HG03066 (cell line): ENCODE measurements around the gene PARD3.
A peak's percentile ranks its signal among the peaks of the same experiment; 100 is the strongest.

ENCODE experiments used
- ATAC-seq: cut with Tn5 transposase; IDR thresholded peaks from one replicate; pipeline ENCODE4 v1.9.1; 2021; ENCODE audit warnings: low read depth; ENCODE audit not compliant: unreplicated experiment

The PARD3 gene

GRCh38 chr10:34698248-34698831 is 116.8 kb downstream of the PARD3 start:
- ATAC-seq: no peak

GRCh38 chr10:34697351-34698247 is 117.5 kb downstream of the PARD3 start:
- no peak for ATAC-seq

DNA sequence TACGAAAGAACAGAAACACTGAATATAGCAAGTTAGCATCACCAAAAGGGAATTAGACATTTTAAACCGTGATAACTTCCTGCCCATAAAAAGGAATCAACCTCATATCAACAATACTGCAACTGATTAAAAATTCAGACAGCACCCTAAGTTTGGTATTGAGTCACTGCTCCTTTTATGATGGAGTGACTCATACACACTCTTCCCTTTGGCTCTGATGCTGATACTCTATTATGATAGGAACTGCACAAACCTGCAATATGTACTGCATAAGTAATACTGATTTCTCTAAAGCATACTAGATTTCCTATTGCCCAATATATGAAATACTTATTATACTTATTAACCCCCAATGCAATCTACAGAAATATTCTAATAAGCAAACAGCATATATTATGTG is 118.7 kb downstream of the PARD3 start:
- no peak for ATAC-seq

- no peak for ATAC-seq
Measured at GRCh38 chr10:34690383-34691049, 124.6 kb downstream of the PARD3 start.

DNA sequence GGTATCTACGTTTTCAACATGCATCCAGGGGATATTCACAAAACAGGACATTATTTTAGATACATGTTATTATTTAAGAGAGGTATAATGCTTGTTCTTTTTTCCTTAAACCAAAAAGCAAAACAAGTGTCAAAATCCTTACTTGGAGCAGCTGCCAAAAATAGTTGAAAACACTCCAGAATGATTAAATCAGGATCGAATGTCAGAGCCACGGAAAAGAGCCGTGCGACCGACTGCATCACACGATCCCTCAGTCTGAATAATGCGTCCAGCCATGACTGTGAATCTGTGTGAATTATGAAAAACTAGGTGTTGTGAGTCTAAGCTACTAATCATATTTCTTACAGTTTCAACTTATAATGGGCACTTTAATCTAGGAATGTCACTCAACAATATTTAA is 126.0 kb downstream of the PARD3 start:
- ATAC-seq: no peak

DNA sequence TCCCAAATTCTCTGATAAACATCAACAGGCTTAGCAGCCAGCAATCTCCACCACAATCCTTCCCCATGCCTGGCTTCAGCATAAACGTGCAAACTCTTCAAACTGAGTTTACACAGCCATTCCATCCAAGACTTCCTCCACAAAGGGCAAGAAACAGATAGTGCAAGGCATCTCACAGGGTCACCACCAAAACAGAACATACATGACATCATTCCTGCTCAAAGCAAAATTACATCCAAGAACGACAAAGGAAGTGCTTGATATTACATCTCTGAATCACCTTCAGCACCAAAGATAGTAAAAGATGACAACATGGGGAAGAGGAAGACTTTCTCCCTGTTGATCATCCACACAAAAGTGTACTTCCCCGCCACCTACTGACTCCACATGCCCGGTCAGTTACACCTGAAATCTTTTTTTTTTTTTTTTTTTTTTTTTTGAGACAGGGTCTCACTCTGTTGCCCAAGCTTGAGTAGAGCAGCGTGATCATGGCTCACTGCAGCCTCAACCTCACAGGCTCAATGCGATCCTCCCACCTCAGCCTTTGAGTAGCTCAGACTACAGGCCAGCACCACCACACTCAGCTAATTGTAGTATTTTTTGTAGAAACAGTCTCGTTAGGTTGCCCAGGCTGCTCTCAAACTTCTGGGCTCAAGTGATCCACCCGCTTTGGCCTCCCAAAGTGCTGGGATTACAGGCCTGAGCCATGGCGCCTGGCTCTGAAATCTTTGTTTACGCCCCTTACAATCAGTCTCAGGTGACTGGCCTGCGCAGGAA is 127.5 kb downstream of the PARD3 start:
- no peak for ATAC-seq

GRCh38 chr10:34682580-34682979 is 132.5 kb downstream of the PARD3 start:
- no peak for ATAC-seq

- ATAC-seq: no peak
Measured at GRCh38 chr10:34681933-34682332, 133.2 kb downstream of the PARD3 start.

DNA sequence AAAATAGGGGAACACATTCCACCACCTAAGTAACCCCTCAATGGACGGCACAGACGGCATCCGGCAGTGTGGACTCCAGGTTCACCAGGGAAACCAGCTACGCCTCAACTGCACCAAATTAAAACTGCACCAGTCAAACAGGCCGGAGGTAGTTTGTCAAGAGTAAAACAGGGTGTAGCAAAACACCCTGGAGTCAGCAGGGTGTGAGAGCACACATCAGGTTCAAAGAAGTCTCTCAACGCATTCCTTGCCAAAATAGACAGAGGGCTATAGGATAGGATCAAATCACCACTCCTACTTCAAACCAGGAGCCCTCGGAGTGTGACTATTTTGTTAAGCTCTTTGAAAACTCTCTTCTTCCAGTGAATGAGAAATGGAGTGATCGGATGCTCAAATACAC is 135.9 kb downstream of the PARD3 start:
- no peak for ATAC-seq

- ATAC-seq: no peak
Measured at GRCh38 chr10:34677591-34677990, 137.5 kb downstream of the PARD3 start.

DNA sequence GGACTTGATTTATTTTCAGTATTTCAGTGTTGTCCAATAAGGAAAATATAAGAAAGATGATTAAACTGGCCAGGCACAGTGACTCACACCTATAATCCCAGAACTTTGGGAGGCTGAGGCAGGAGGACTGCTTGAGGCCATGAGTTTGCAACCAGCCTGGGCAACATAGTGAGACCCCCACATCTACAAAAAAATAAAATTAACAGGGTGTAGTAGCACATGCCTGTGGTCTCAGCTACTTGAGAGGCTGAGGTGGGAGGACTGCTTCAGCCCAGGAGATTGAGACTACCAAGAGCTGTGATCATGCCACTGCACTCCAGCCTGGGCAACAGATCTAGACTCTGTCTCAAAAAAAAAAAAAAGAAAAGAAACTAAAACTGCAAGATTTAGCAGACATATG is 138.0 kb downstream of the PARD3 start:
- no peak for ATAC-seq

GRCh38 chr10:34674176-34674575 is 140.9 kb downstream of the PARD3 start:
- ATAC-seq: no peak

DNA sequence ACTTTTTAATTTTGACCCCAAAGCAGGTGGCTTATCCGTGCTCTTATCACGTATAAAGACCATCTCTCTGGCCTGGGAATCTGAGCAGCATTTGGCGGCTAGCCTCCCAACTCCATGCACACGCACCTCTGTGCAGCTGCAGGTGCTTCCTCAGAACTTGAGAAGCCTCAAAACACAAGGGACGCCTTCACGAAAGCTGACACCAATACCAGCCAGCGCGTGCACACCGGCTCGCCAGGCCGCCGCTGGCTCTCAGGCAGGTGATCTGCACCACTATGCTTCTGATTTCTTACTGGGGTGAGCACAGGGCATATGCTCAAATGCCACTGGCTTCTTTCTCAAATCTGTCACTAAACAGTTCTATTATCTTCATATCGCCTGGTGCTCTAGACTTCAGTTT is 145.0 kb downstream of the PARD3 start:
- ATAC-seq: no peak

DNA sequence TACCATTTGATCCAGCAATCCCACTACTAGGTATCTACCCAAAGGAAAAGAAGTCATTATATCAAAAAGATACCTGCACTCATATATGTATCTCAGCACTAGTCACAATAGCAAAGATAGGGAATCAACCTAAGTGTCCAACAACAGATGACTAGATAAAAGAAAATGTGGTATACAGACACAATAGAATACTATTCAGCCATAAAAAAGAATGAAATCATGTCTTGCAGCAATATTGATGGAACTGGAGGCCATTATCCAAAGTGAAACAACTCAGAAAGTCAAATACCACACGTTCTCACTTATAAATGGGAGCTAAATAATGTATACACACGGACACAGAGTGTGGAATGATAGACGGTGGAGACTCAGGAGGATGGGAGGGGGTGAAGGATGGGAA is 146.0 kb downstream of the PARD3 start:
- ATAC-seq: no peak

GRCh38 chr10:34667177-34667576 is 147.9 kb downstream of the PARD3 start:
- ATAC-seq: no peak

- peak; percentile 88 for ATAC-seq
Measured at GRCh38 chr10:34666008-34666704, 148.9 kb downstream of the PARD3 start.

- no peak for ATAC-seq
Measured at GRCh38 chr10:34664706-34665105, 150.4 kb downstream of the PARD3 start.

- no peak for ATAC-seq
Measured at GRCh38 chr10:34661580-34661979, 153.5 kb downstream of the PARD3 start.

GRCh38 chr10:34658934-34659333 is 156.2 kb downstream of the PARD3 start:
- no peak for ATAC-seq

GRCh38 chr10:34656661-34657060 is 158.4 kb downstream of the PARD3 start:
- ATAC-seq: no peak
